Measurements from ENCODE around the gene TECPR2.
"Not testable (repeated sequence)": the region's sequence is repeated elsewhere in the genome, so short reads cannot be mapped to it uniquely, and the experiment has no call there.

TECPR2 gene, protein sequence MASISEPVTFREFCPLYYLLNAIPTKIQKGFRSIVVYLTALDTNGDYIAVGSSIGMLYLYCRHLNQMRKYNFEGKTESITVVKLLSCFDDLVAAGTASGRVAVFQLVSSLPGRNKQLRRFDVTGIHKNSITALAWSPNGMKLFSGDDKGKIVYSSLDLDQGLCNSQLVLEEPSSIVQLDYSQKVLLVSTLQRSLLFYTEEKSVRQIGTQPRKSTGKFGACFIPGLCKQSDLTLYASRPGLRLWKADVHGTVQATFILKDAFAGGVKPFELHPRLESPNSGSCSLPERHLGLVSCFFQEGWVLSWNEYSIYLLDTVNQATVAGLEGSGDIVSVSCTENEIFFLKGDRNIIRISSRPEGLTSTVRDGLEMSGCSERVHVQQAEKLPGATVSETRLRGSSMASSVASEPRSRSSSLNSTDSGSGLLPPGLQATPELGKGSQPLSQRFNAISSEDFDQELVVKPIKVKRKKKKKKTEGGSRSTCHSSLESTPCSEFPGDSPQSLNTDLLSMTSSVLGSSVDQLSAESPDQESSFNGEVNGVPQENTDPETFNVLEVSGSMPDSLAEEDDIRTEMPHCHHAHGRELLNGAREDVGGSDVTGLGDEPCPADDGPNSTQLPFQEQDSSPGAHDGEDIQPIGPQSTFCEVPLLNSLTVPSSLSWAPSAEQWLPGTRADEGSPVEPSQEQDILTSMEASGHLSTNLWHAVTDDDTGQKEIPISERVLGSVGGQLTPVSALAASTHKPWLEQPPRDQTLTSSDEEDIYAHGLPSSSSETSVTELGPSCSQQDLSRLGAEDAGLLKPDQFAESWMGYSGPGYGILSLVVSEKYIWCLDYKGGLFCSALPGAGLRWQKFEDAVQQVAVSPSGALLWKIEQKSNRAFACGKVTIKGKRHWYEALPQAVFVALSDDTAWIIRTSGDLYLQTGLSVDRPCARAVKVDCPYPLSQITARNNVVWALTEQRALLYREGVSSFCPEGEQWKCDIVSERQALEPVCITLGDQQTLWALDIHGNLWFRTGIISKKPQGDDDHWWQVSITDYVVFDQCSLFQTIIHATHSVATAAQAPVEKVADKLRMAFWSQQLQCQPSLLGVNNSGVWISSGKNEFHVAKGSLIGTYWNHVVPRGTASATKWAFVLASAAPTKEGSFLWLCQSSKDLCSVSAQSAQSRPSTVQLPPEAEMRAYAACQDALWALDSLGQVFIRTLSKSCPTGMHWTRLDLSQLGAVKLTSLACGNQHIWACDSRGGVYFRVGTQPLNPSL (N-terminal part only)

DNA sequence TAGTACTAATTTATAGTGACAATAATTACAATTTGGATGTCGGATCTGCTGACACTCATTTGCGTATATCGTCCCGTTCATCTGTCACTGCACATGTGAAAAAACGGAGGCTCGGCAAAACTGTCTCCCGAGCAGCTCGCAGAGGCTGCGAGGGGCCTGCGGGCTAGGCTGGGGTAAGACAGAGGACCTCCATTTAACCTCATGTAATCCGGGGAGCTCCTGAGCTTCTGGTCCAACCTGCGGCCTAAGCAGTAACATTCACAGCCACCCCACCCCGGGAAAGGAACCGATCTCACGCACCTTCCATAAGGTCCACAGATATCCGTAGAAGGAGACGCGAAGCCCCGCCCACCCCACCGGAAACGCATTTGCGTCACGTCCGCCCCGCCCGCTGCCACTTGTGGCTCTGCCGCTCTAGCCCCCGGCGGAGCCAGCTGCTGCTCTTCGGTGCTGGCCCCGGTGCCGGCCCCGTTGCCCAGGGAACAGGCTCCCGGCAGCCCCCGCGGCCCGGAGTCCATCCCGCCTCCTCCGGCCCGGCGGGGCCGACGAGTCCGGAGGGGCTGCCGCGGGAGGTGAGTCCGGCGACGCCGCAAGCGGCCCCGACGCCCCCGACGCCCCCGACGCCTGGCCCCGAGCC, at the start of gene TECPR2, which contains the start of gene CINP:
Gene TECPR2, plus strand, starts transcription at position 397 of the 637 bp plus-strand sequence. CDS start 13,781 bp downstream, outside the sequence.
Gene CINP, minus strand, starts transcription at position 346 of the 637 bp plus-strand sequence. Its CDS starts 39 bp downstream, at position 307.
- DNase-seq = peak; percentile 95 to 97

- peak; percentile 73 to 82 for DNase-seq
Measured at GRCh38 chr14:102314242-102315011, 48.3 kb upstream of the TECPR2 start.

GRCh38 chr14:102315121-102315520, 47.6 kb upstream of the TECPR2 start:
- no peak for DNase-seq

DNA sequence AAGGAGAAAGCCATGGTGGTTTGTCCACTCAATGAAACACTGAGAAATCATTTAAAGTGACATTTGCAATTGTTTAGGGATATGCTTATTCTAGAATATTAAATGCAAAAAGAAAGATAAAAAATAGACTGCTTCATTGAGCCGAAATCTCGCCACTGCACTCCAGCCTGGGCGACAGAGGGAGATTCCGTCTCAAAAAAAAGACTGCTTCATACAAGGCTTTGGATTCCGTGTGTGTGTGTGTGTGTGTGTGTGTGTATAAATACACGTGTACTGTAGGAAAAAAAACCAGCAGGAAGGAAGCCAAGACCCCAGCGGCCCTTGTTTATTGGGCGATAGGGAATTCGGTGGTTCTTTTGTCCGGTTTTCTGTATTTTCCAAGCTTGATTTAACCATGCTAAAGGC, 46.4 kb upstream of the TECPR2 start:
- DNase-seq = peak in 1 of 2 donors; percentile 32

- DNase-seq = peak; percentile 91 to 95
Measured at GRCh38 chr14:102316743-102317563, 45.8 kb upstream of the TECPR2 start.

DNA sequence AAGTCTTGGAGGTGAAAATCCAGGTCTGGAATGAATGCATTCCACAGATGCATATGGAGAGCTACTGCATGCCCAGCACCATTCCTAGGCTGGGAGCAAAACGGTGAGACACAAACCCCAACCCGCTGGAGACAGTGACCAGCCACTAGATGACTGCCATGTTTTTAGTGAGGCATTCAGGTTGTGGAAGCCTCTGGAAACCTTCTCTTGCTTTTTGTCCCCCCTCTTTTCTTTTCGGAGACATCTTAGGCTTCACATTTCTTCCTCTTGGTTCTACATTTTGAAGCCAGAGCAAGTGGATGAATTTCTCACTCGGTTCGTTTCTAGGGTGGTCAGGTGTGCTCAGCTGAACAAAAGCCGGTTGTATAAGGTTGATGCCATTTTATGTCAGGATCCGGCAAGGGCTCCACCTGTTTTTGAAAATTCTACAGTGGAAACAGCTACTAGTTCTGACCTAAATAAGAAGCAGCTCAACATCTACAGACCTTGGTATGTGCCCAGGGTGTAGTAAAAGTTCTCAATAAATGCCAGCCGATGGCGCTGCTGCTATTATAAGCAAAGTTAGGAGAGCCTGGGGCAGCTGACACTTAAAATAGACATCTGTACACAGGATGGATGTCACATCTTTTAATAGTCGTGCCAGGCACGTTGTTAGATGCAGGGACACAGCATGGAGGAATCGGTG, 45.0 kb upstream of the TECPR2 start:
- DNase-seq = no peak

GRCh38 chr14:102318781-102319276, 43.9 kb upstream of the TECPR2 start:
- DNase-seq = no peak

DNA sequence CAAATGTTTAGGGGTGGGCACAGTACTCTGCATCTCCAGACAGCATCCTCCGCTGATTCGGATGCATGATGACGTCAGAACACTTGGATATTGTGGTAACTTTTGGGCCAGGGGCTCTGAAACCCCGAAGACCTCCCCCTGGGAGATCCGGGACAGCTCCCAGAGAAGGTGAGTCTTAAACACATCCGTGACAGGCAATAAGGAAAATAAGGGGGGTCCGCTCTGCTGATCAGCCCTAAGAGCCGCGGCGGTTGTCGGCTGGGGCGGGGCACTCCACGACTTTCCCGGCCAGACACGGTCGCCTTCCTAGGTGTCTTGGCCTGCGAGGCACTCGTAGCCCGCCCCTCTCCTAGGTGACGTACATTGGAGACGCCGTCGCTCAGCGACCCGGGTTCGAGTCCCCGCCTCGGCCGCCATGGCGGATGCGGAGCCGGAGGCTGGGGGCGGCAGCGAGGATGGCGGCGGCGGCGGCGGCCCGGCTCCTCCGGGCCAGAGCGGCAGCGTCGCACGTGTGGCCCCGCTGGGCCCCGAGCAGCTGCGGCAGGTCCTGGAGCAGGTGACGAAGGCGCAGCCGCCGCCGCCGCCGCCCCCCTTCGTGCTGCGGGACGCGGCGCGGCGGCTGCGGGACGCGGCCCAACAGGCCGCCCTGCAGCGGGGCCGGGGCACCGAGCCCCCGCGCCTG, 43.2 kb upstream of the TECPR2 start, which contains the start of gene ZNF839:
Gene ZNF839, plus strand, starts transcription at position 396 of the 682 bp plus-strand sequence. Its CDS starts 20 bp downstream, at position 416.
- DNase-seq = peak; percentile 93 to 95

DNA sequence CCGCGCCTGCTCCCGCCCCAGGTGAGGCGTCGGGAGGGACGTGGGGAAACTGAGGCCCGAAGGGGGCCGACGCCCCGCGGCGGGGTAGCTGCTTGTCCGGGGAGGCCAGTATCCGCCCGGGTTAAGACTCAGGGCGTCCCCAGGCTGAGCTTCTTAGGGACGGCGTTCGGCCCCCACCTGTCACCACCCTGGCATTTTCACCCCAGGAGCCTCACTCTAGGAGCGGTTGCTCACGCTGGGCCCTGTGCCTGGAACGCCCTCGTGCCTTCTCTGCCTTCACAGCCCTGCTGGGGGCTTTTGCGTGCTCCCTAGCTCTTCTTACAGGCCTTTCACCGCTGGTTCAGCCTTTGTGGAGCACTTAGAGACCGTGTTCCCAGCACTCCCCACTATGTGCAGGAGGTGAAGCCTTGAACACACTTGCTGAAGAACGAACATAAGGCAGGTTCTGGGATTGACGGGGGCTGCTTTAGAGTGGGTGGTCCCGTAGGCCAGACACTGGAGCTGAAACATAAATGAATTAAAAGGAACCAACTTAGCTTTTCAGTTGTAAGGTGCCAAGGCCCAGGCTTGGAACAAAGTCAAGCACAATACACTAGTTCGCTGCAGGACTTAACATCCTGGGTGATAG, 42.6 kb upstream of the TECPR2 start:
- peak; percentile 49 to 61 for DNase-seq

DNA sequence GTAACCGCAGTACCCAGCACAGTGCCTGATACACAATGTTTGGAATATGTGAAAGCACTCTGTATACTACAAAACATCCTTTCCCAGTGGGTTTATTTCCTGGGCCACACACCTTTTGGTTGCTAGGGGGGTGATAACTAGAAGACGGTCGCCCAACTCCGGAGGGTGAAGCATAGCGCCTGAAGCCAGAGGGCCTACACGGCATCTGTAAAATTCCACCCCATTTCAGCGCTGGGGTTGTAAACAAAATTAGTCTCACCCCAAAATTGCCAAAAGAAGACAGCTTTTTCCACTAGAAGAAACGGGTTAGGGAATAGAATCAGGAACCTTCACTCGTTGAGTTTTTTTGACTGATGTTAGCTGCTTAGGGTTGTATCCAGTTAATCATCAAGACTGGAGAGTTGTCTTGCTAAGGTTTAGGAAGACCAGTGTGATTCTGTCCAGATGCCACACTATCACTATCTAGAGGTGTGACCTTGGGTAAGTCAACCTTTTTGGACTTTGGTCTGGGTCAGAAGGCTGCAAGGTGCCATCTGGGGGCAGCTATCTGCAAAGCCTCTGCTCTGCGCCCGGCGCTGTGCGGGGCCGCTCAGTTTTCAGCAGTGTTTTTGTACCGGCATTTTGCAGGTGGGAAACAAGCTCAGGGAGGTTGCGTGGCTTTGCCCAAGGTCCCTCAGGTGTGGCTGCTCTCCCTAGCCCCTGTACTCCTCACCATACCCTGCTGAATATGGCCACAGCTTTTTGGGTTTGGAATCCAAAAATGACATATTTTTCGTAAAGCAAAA, 41.9 kb upstream of the TECPR2 start:
- no peak for DNase-seq

GRCh38 chr14:102321456-102322422, 41.0 kb upstream of the TECPR2 start:
- DNase-seq = no peak

DNA sequence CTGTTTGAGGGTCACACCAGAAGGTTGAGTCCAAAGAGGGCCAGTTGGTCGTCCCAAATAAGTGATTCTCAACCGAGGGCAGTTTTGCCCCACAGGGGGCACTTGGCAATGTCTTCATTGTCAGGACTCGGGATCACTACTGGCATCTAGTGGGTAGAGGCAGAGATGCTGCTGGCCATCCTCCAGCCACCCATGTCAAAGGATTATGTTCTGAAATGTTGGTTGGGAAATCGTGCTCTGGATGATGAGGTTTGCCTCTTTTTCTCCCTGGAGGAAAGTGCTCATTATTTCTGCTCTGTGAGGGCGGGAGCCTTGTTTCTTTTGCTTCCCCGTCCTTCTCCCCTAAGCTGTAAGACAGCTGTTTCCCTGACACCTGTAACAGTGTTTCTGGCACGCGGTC, 39.6 kb upstream of the TECPR2 start:
- no peak for DNase-seq

GRCh38 chr14:102325791-102326345, 36.9 kb upstream of the TECPR2 start:
- no peak for DNase-seq

- DNase-seq = no peak
Measured at GRCh38 chr14:102326583-102326982, 36.2 kb upstream of the TECPR2 start.

DNA sequence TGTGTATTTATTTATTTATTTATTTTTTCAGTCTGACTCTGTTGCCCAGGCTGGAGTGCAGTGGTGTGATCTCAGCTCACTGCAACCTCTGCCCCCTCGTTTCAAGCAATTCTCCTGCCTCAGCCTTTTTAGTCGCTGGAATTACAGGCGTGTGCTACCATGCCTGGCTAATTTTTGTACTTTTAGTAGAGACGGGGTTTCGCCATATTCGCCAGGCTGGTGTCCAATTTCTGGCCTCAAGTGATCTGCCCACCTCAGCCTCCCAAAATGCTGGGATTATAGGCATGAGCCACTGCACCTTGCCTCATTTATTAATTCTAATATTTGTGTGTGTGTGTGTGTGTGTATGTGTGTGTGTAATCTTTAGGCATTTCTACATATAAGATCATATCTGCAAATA, 33.4 kb upstream of the TECPR2 start:
- not testable (repeated sequence) for DNase-seq

DNA sequence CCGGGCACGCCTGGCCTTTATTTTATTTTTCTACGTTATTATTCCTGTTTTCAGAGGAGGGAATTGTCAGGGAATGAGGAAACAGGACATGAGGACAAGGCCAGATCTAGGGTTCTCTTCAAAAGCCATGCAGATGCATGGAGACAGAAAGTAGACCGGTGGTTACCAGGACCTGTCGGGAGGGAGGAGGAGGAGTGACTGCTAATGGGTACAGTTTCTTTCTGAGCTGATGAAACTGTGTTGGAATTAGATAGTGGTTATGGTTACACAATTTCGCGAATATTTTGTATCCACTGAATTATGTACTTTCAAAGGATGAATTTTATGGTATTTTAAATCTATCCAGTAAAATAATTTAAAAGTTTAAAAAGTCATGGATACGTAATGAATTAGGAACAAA, 31.9 kb upstream of the TECPR2 start:
- DNase-seq = no peak
